Kidney (tissue), 14 donors: ENCODE measurements around the gene SLC25A21. TPM values are rescaled to one million over a fixed set of nuclear protein-coding genes. Genes with fewer than 3 reads are reported as not detected.

Source experiments
- DNase-seq, 5 donors: peaks; one replicate each; pipeline ENCODE4 v3.0.0-alpha.2; 2013 to 2020
- FAIRE-seq: peaks from 2 replicates; lab custom pipeline; 2012; peaks lifted over from hg19 to GRCh38; lab: Jason Lieb, UNC
- H3K27ac ChIP-seq, 2 donors: one replicate each; pipeline ENCODE4 v1.7.0; 2013; ENCODE audit warnings: low read depth in 2 of 2, low read length in 2 of 2, inconsistent platforms in 1 of 2
- H3K27me3 ChIP-seq: one replicate; pipeline ENCODE4 v1.7.1; 2013; ENCODE audit warnings: low read length, inconsistent platforms; ENCODE audit not compliant: control insufficient read depth, insufficient read depth
- H3K36me3 ChIP-seq, 3 donors: one replicate each; pipeline versions ENCODE4 v1.7.0 to v1.7.1; 2013; ENCODE audit warnings: low read length in 3 of 3, control low read depth in 1 of 3, inconsistent platforms in 1 of 3; ENCODE audit not compliant: insufficient read depth in 3 of 3, control insufficient read depth in 2 of 3
- H3K4me1 ChIP-seq, 3 donors: one replicate each; pipeline versions ENCODE4 v1.7.0 to v1.7.1; 2013; ENCODE audit warnings: low read length in 3 of 3, inconsistent platforms in 1 of 3, low read depth in 1 of 3; ENCODE audit not compliant: control insufficient read depth in 2 of 3, insufficient read depth in 2 of 3
- H3K4me3 ChIP-seq, 3 donors: one replicate each; pipeline versions ENCODE4 v1.7.0 to v1.8.1; 2013; ENCODE audit warnings: low read length in 3 of 3, control low read depth in 1 of 3, inconsistent platforms in 1 of 3
- H3K9ac ChIP-seq, 3 donors: one replicate each; pipeline versions ENCODE4 v1.7.0 to v1.7.1; 2013; ENCODE audit warnings: low read length in 3 of 3, control low read depth in 1 of 3, inconsistent platforms in 1 of 3
- H3K9me3 ChIP-seq, 3 donors: one replicate each; pipeline versions ENCODE4 v1.7.0 to v1.7.1; 2013; ENCODE audit warnings: low read length in 3 of 3, control low read depth in 1 of 3, inconsistent platforms in 1 of 3; ENCODE audit not compliant: control insufficient read depth in 2 of 3, insufficient read depth in 1 of 3
- CTCF ChIP-seq: IDR thresholded peaks from 3 replicates; pipeline ENCODE4 v1.5.1; 2012; ENCODE audit warnings: mild to moderate bottlenecking, moderate library complexity, borderline replicate concordance; ENCODE audit not compliant: insufficient read depth; ENCODE audit errors: extremely low read depth
- intact Hi-C: fragments of 100-400 bp; cut with DNase I; formaldehyde crosslinking; loops from one replicate; pipeline ENCODE4 v1.11.1; 2022
- polyA plus RNA-seq: library from polyadenylated mRNA; stranded (reverse); fragments of 350-450 nt; fragmentation: Illumina TruSeq; extraction: RNeasy Lipid Tissue Mini Kit (QIAGEN cat#74804); gene quantifications from one replicate; pipeline ENCODE4 v1.2.3, GENCODE V29; 2014; ENCODE audit warnings: low read depth, low replicate concordance; ENCODE audit not compliant: insufficient read depth
- total RNA-seq: library from RNA; stranded (reverse); fragmentation: NEBNext Ultra II Directional; extraction: Animal tissue kit (Norgen Biotek cat#: 25700); gene quantifications from one replicate; pipeline ENCODE4 v1.2.1, GENCODE V29; 2021
- donor health status: control.
- donor health status: control.
- donor health status: control.
- donor health status: control.
- donor health status: control.
- donor health status: DM: yes; HTN: yes; CAD: no.
- donor health status: Normal renal cell carcinoma (clear cell type).

Gene SLC25A21
- total and polyA plus RNA-seq, 2 donors from 2014 or later: 1.3 to 1.4 TPM

- no peak for FAIRE-seq
Measured at GRCh38 chr14:37045340-37046061, 126.9 kb downstream of the SLC25A21 start.

GRCh38 chr14:37037636-37038387 is 134.6 kb downstream of the SLC25A21 start:
- Histone ChIP-seq H3K27me3 (no peaks in the 10 kb centered on the region), H3K36me3 (no peaks in the 10 kb centered on the region), H3K9me3 (no peaks in the 10 kb centered on the region), H3K9ac (no peak overlapping the region), H3K4me3 (no peak overlapping the region), H3K27ac (no peak overlapping the region), H3K4me1 (no peaks in the 10 kb centered on the region)
- no peak for FAIRE-seq
- intact Hi-C loops: no loop called here
- TF ChIP-seq CTCF: no peak
- DNase-seq: no peak

More at GRCh38 chr14:37045340-37046061, 126.9 kb downstream of the SLC25A21 start:
- H3K9ac ChIP-seq: no peak overlapping the region
- H3K27me3 ChIP-seq: no peaks in the 10 kb centered on the region
- no peaks in the 10 kb centered on the region for H3K36me3 ChIP-seq
- H3K27ac ChIP-seq: no peak overlapping the region
- TF ChIP-seq CTCF: no peak
- intact Hi-C loops: no loop called here
- H3K4me1 ChIP-seq: no peaks in the 10 kb centered on the region
- no peaks in the 10 kb centered on the region for H3K9me3 ChIP-seq
- DNase-seq: peak in 2 of 5 donors; percentile 12 to 15
- H3K4me3 ChIP-seq: no peak overlapping the region

- H3K9me3 ChIP-seq: no peaks in the 10 kb centered on the region
- no peak overlapping the region for H3K4me3 ChIP-seq
- intact Hi-C loops: no loop called here
- no peaks in the 10 kb centered on the region for H3K27me3 ChIP-seq
- H3K9ac ChIP-seq: no peak overlapping the region
- no peaks in the 10 kb centered on the region for H3K4me1 ChIP-seq
- FAIRE-seq: no peak
- no peaks in the 10 kb centered on the region for H3K36me3 ChIP-seq
- H3K27ac ChIP-seq: no peak overlapping the region
- DNase-seq: no peak
- TF ChIP-seq CTCF: no peak
Measured at GRCh38 chr14:37036669-37037341, 135.6 kb downstream of the SLC25A21 start.
